ENCODE data around the gene RBKS. TPM values are rescaled to one million over a fixed set of nuclear protein-coding genes. Genes with fewer than 3 reads are reported as not detected.

The RBKS gene
- total RNA-seq, 4 donors from 2014 or later: 1.6 to 5.4 (median 3.3) TPM

DNA sequence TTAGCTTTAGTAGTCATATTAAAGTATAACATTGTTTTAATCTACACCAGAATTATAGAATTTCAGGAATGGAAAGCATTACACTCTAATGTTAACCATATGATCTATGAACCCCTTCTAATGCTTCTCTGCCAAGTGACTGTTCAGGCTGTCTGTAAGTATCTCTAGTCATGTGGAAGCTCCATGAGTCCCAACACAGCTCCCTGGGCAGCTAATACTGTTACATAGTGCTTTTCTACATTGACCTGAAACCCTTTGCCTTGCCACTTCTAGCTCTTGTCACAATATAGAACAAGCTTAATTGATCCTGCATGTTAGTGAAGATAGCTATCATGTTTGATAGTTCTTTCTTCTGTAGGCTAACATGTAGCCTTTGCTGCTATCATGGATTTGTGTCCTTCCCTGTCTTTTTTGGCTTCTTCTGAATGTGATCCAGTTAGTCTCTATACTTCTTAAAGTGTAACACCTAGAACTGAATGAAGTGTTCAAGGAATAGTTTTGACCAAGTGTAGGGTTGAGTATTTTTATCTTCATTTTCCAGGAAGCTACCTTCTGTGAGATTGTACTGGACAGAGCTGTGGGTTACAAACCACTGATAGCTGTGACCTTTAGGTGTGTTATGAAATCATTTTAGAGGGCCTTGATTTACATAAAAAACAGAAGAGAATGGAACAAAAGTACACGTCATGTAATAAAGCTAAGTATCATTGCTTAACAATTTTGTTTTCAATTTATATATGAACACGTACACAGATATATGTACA is 24.0 kb upstream of the RBKS start:
- intact Hi-C loops (cut with DNase I; ENCODE audit: low total_unique reads): no loop called here
- DNase-seq: no peak

DNA sequence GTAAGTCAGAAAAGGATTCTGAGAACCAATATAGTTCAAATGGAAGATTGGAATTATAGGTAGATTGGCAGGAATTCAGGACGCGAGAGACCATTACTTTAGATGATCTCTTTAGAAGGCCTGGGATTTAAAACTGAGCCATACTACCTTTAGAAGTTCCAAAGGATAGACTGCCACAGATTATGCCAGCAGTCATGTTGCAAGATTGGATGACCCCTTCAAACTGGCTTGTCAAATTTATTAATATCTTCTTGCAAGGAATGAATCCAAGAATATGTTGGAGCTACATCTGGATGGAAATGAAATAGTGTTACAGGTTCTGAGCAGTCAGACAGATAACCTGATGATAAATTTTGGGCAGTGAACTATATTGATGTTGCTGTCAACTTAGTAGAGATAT is 22.3 kb upstream of the RBKS start:
- Histone ChIP-seq H3K9me3 (no peaks in the 10 kb centered on the region), H3K27me3 (no peaks in the 10 kb centered on the region), H3K4me3 (no peak overlapping the region), H3K4me1 (peaks cover 15 to 16% of the 10 kb centered on the region in 2 donors), H3K27ac (peak overlapping the region; percentile 84 to 91), H3K36me3 (no peaks in the 10 kb centered on the region)
- TF ChIP-seq, protein P1, sequence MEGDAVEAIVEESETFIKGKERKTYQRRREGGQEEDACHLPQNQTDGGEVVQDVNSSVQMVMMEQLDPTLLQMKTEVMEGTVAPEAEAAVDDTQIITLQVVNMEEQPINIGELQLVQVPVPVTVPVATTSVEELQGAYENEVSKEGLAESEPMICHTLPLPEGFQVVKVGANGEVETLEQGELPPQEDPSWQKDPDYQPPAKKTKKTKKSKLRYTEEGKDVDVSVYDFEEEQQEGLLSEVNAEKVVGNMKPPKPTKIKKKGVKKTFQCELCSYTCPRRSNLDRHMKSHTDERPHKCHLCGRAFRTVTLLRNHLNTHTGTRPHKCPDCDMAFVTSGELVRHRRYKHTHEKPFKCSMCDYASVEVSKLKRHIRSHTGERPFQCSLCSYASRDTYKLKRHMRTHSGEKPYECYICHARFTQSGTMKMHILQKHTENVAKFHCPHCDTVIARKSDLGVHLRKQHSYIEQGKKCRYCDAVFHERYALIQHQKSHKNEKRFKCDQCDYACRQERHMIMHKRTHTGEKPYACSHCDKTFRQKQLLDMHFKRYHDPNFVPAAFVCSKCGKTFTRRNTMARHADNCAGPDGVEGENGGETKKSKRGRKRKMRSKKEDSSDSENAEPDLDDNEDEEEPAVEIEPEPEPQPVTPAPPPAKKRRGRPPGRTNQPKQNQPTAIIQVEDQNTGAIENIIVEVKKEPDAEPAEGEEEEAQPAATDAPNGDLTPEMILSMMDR (IDR thresholded peaks at IDR 0.05): no peak
- no peak for TF ChIP-seq POLR2A (IDR thresholded peaks at IDR 0.05)
- DNase-seq: no peak
- intact Hi-C loops (cut with DNase I; ENCODE audit: low total_unique reads): no loop called here

More for the DNA sequence above, 24.0 kb upstream of the RBKS start:
- TF ChIP-seq, protein P1 (IDR thresholded peaks at IDR 0.05): no peak
- TF ChIP-seq POLR2A (IDR thresholded peaks at IDR 0.05): no peak
- Histone ChIP-seq H3K4me3 (no peak overlapping the region), H3K36me3 (no peaks in the 10 kb centered on the region), H3K27ac (peak overlapping the region; percentile 84 to 91), H3K9me3 (no peaks in the 10 kb centered on the region), H3K27me3 (no peaks in the 10 kb centered on the region), H3K4me1 (peaks cover 15 to 16% of the 10 kb centered on the region in 2 donors)

DNA sequence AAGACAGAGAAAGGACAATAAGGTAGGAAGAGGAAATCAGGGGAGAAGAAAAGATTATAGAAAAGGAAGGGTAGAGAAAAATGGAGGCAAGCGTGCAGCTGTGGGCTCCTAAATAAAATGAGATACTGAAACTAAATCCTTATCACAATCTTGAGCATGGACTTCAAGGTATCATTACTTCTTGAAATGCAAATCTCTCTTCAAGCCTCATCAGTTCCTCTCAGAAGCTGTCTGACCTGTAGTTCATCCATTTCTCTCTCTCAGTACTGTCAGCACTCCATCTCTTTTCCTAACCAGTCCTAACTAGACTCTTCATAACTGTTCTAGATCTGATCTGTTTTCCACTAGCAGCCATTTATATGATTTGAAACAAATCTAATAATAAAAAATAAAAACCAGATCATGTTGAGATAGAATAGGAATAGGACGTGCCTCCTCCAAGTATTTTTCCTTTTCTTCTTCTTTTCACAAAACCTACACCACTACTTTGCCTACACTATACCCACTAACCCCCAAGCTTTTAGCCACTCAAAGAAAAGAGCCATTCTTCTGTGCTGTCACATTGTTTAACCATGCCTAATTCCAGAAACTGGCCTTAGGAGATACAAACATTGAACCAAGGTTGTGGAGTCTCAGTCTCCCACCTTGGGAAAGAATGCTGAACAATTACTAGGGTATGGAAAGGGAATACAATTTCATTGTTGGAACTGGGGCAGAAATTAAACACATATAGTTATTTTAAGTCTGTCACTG is 21.4 kb upstream of the RBKS start:
- H3K4me3 ChIP-seq: no peak overlapping the region
- H3K4me1 ChIP-seq: peaks cover 15 to 16% of the 10 kb centered on the region in 2 donors
- H3K9me3 ChIP-seq: no peaks in the 10 kb centered on the region
- H3K36me3 ChIP-seq: no peaks in the 10 kb centered on the region
- intact Hi-C loops (cut with DNase I; ENCODE audit: low total_unique reads): no loop called here
- H3K27me3 ChIP-seq: no peaks in the 10 kb centered on the region
- H3K27ac ChIP-seq: peak overlapping the region in 1 of 2 donors; percentile 24
- TF ChIP-seq POLR2A (IDR thresholded peaks at IDR 0.05): no peak
- TF ChIP-seq, protein P1 (IDR thresholded peaks at IDR 0.05): no peak
- DNase-seq: no peak

DNA sequence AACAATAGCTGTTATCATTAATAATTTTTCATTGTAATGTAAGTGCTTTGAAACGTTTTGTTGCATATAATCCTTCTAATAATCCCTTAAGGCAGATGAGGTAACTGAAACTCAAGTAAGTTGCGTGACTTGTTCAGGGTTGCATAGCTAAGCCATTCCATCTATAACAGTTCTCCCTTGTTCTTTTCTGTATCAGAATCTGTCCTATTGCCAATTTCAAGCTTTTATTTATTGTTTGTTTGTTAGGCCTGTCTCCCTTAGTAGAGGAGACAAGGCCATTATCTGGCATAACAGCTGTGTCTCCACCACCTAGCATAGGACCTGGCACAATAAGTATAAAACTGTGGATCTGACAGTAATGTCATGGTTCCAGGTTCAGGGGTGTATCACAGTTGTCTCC is 19.7 kb upstream of the RBKS start:
- no peak for TF ChIP-seq POLR2A (IDR thresholded peaks at IDR 0.05)
- TF ChIP-seq, protein P1 (IDR thresholded peaks at IDR 0.05): no peak
- no peak for DNase-seq
- no peaks in the 10 kb centered on the region for H3K9me3 ChIP-seq
- H3K36me3 ChIP-seq: no peaks in the 10 kb centered on the region
- intact Hi-C loops (cut with DNase I; ENCODE audit: low total_unique reads): no loop called here
- H3K27ac ChIP-seq: no peak overlapping the region
- no peak overlapping the region for H3K4me3 ChIP-seq
- no peaks in the 10 kb centered on the region for H3K27me3 ChIP-seq
- peaks cover 4 to 6% of the 10 kb centered on the region in 2 donors for H3K4me1 ChIP-seq

DNA sequence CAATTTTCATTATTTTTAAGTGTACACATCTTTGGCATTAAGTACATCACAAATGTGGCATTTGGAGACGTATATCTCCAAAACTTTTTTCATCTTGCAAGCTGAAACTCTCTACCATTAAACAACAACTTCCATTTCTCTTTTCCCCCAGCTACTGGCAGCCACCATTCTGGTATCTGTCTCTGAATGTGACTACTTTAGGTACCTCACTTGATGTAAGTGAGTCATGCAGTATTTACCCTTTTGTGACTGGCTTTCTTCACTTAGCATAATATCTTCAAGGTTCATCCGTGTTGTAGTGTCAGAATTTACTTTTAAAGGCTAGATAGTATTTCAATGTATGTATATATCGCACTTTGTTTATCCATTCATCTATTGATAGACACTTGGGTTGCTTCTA is 17.4 kb upstream of the RBKS start:
- H3K27me3 ChIP-seq: no peaks in the 10 kb centered on the region
- intact Hi-C loops (cut with DNase I; ENCODE audit: low total_unique reads): no loop called here
- peaks cover 0 to 3% of the 10 kb centered on the region in 2 donors for H3K4me1 ChIP-seq
- no peaks in the 10 kb centered on the region for H3K9me3 ChIP-seq
- no peaks in the 10 kb centered on the region for H3K36me3 ChIP-seq
- H3K27ac ChIP-seq: no peak overlapping the region
- no peak overlapping the region for H3K4me3 ChIP-seq
- TF ChIP-seq POLR2A (IDR thresholded peaks at IDR 0.05): no peak
- TF ChIP-seq, protein P1 (IDR thresholded peaks at IDR 0.05): no peak
- DNase-seq: no peak
